ENCODE results near the gene PLK1.

- no peak for TF ChIP-seq POLR2AphosphoS5 (IDR thresholded peaks at IDR 0.05; ENCODE audit: low read depth)
- TF ChIP-seq, protein P1, sequence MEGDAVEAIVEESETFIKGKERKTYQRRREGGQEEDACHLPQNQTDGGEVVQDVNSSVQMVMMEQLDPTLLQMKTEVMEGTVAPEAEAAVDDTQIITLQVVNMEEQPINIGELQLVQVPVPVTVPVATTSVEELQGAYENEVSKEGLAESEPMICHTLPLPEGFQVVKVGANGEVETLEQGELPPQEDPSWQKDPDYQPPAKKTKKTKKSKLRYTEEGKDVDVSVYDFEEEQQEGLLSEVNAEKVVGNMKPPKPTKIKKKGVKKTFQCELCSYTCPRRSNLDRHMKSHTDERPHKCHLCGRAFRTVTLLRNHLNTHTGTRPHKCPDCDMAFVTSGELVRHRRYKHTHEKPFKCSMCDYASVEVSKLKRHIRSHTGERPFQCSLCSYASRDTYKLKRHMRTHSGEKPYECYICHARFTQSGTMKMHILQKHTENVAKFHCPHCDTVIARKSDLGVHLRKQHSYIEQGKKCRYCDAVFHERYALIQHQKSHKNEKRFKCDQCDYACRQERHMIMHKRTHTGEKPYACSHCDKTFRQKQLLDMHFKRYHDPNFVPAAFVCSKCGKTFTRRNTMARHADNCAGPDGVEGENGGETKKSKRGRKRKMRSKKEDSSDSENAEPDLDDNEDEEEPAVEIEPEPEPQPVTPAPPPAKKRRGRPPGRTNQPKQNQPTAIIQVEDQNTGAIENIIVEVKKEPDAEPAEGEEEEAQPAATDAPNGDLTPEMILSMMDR (conservative IDR thresholded peaks at IDR 0.05; ENCODE audit: low read depth in 2 of 2): no peak
- no peak for TF ChIP-seq ZNF114 (CRISPR knock-in tag; IDR thresholded peaks at IDR 0.05)
- TF ChIP-seq EZH2phosphoT487 (IDR thresholded peaks at IDR 0.05; ENCODE audit: unreplicated experiment): no peak
- no peak for TF ChIP-seq ETS1 (IDR thresholded peaks at IDR 0.05)
- TF ChIP-seq ZNF331 (CRISPR knock-in tag; IDR thresholded peaks at IDR 0.05; ENCODE audit: low read depth): no peak
- no peak for TF ChIP-seq ZNF462 (CRISPR knock-in tag; IDR thresholded peaks at IDR 0.05)
- TF ChIP-seq EZH2 (IDR thresholded peaks at IDR 0.05; ENCODE audit: low read depth, unreplicated experiment): no peak
- TF ChIP-seq, protein P2, sequence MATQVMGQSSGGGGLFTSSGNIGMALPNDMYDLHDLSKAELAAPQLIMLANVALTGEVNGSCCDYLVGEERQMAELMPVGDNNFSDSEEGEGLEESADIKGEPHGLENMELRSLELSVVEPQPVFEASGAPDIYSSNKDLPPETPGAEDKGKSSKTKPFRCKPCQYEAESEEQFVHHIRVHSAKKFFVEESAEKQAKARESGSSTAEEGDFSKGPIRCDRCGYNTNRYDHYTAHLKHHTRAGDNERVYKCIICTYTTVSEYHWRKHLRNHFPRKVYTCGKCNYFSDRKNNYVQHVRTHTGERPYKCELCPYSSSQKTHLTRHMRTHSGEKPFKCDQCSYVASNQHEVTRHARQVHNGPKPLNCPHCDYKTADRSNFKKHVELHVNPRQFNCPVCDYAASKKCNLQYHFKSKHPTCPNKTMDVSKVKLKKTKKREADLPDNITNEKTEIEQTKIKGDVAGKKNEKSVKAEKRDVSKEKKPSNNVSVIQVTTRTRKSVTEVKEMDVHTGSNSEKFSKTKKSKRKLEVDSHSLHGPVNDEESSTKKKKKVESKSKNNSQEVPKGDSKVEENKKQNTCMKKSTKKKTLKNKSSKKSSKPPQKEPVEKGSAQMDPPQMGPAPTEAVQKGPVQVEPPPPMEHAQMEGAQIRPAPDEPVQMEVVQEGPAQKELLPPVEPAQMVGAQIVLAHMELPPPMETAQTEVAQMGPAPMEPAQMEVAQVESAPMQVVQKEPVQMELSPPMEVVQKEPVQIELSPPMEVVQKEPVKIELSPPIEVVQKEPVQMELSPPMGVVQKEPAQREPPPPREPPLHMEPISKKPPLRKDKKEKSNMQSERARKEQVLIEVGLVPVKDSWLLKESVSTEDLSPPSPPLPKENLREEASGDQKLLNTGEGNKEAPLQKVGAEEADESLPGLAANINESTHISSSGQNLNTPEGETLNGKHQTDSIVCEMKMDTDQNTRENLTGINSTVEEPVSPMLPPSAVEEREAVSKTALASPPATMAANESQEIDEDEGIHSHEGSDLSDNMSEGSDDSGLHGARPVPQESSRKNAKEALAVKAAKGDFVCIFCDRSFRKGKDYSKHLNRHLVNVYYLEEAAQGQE (IDR thresholded peaks at IDR 0.05; ENCODE audit: unreplicated experiment): no peak
- no peak for TF ChIP-seq JUNB (IDR thresholded peaks at IDR 0.05; ENCODE audit: unreplicated experiment)
- no peak for TF ChIP-seq STAT1 (IDR thresholded peaks at IDR 0.05; ENCODE audit: unreplicated experiment)
- no peak for TF ChIP-seq CREB1 (CRISPR knock-in tag; IDR thresholded peaks at IDR 0.05; ENCODE audit: low read depth)
Measured at GRCh38 chr16:23705517-23705902, 26.8 kb downstream of the PLK1 start.
